SJSA1 (cell line): Measurements from ENCODE around the gene HS1BP3. TPM values are rescaled to one million over a fixed set of nuclear protein-coding genes. Genes with fewer than 3 reads are reported as not detected.

Experiments used
- DNase-seq, 2 experiments: peaks; one replicate each; pipeline ENCODE4 v3.0.0-alpha.2; 2015 to 2020; ENCODE audit warnings: low spot score in 2 of 2, low read depth in 1 of 2
- H3K27ac ChIP-seq: fragments of 250-450 bp; sonication (Bioruptor Pico); 2 replicates; pipeline ENCODE4 v1.5.1; 2020; ENCODE audit warnings: mild to moderate bottlenecking, moderate library complexity
- H3K27me3 ChIP-seq: fragments of 250-450 bp; sonication (Bioruptor Pico); replicated peaks from 2 replicates; pipeline ENCODE4 v1.5.1; 2020; ENCODE audit warnings: mild to moderate bottlenecking, moderate library complexity
- H3K36me3 ChIP-seq: fragments of 250-450 bp; sonication (Bioruptor Pico); 2 replicates; pipeline ENCODE4 v1.5.1; 2020; ENCODE audit warnings: mild to moderate bottlenecking
- H3K4me1 ChIP-seq: fragments of 250-450 bp; sonication (Bioruptor Pico); replicated peaks from 2 replicates; pipeline ENCODE4 v1.6.1; 2021; ENCODE audit warnings: mild to moderate bottlenecking
- H3K4me3 ChIP-seq: fragments of 250-450 bp; sonication (Bioruptor Pico); 2 replicates; pipeline ENCODE4 v1.5.1; 2020; ENCODE audit warnings: mild to moderate bottlenecking
- H3K9me3 ChIP-seq: fragments of 250-450 bp; sonication (Bioruptor Pico); replicated peaks from 2 replicates; pipeline ENCODE4 v1.5.1; 2020; ENCODE audit warnings: mild to moderate bottlenecking
- total RNA-seq: library from RNA; depleted of rRNA; stranded (reverse); fragments of >200 nt; shearing (Covaris generic); gene quantifications from 2 replicates; pipeline ENCODE4 v1.2.3, GENCODE V29; 2014; rRNA removed

The HS1BP3 gene
- total RNA-seq, 1 experiment from 2014 or later = 17.2 TPM

DNA sequence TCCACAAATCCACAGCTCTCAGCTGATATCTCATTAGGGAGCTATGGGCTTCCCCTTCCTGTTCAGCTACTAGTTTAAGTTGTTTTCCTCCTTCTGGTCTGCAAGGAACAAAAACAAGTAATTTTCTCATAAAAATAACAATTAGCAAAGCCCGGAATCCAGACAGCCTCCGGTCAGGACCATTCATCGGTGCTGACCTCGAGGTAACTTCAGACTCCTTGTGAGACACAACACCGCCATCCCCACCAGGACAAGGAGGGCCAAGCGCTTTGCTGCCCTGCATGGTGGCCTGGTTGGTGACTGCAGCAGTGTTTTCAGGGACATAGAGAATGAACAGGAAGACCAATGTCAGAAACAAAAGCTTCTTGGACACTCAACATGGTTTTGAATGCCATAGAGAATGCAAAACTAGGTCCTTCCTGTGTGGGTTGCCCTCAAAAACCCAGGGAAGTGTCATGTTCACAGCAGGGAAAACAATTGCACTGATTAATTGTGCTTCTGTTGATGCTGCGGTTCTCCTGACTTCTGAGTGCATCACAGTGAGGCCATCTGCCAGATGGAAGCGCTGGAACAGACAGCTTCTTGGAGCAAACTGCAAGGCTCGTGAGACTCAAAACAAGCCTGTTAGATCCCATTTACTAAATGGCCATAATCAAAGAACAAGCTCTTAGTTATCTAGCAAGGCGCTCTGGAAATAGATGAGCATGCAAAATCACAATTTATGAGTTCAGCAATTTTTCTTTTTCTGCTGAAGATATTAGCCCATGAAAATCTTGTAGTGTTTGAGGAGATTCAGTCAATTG lies 77.1 kb downstream of the HS1BP3 start:
- Histone ChIP-seq H3K9me3 (no peaks in the 10 kb centered on the region), H3K4me3 (no peak overlapping the region), H3K36me3 (no peaks in the 10 kb centered on the region), H3K27me3 (no peaks in the 10 kb centered on the region), H3K4me1 (peaks cover 56% of the 10 kb centered on the region), H3K27ac (no peak overlapping the region)
- peak in 1 of 2 experiments; percentile 28 for DNase-seq

DNA sequence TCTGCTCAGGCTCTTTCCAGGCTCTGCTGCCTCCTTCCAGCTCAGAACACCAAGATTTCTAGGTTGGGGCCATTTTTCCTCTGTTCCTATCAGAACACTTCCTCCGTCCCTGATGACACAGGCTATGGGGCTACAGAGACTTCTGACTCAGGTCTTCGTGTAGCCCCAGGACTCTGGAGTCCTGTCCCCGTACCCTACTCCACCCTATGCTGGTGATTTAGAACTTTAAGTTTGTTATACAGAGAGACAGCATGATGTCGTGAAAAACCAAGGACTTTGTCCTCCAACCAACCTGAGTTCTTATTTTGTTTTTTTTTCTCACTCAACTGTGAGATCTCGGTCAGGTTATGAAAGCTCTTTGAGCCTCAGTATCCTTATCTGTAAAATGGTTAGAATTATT lies 78.7 kb downstream of the HS1BP3 start:
- Histone ChIP-seq H3K27me3 (no peaks in the 10 kb centered on the region), H3K27ac (no peak overlapping the region), H3K36me3 (no peaks in the 10 kb centered on the region), H3K4me1 (peaks cover 52% of the 10 kb centered on the region), H3K4me3 (no peak overlapping the region), H3K9me3 (no peaks in the 10 kb centered on the region)
- DNase-seq = no peak

DNA sequence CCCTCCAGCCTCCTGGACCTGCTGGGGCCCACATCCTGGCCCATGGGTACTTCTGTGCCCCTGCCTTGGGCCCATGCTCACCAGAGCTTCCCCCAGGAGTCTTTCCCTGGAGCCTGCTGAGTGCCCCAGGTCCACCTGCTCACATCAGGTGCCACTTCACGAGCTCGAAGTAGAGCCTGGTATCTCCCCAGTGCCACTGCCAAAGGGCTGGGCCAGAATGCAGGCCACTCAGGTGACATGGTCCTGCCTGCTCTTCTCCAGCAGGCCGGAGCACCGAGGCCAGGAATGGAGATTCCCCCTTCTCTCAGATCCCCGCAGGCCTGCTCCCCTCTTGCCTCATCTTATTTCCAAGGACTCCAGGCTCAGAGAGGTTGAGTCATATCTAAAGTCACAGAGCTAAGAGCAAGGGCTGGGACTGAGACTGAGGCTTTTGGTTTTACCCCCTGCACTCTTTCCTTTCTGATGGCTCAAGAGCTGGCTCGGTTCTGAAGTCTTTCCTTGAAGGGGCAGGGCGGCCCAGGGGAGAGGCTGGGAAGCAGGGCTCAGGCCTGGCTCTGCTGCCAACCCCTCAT lies 79.2 kb downstream of the HS1BP3 start:
- Histone ChIP-seq H3K27me3 (no peaks in the 10 kb centered on the region), H3K9me3 (no peaks in the 10 kb centered on the region), H3K4me1 (peaks cover 47% of the 10 kb centered on the region), H3K36me3 (no peaks in the 10 kb centered on the region), H3K4me3 (no peak overlapping the region), H3K27ac (no peak overlapping the region)
- DNase-seq = no peak

DNA sequence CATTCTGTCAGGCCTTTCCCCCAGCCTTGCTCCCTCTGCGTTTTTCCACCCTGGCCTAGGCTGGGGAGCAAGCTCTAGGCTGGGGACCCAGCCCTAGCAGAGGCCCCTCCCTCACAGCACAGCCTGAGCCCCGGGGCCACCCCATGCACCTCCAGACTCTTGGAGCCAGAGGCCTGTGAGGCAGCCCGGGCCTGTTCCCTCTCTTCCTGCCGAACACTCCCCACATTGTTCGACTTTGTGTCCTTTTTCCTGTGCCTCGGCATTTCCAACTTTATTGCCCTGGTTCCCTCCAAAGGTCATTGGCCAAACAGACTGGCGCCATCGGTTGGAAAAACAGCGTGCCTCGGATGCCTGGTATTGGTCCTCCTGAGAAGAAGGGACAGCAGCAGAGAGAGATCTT lies 79.7 kb downstream of the HS1BP3 start:
- H3K9me3 ChIP-seq = no peaks in the 10 kb centered on the region
- peaks cover 43% of the 10 kb centered on the region for H3K4me1 ChIP-seq
- H3K36me3 ChIP-seq = no peaks in the 10 kb centered on the region
- H3K27me3 ChIP-seq = no peaks in the 10 kb centered on the region
- no peak overlapping the region for H3K4me3 ChIP-seq
- DNase-seq = no peak
- H3K27ac ChIP-seq = no peak overlapping the region

DNA sequence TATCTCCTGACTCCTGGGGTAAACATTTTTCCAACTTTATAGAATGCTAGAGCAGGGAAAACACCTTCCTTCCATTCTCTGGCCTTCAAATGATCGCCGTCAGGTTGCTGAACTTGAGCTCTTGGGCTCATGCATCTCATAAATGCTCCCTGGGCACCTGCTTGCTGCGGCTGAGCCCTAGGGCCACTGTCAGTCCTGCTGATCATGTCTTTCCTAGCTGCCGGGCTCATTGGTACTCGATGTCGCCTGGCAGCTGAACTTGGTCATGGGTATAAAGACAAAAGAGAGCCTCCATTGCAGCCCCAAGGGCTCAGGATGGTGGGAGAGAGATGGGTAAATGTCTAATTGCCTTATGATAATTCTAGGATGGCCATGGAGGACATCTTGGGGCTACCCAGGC lies 80.6 kb downstream of the HS1BP3 start:
- no peaks in the 10 kb centered on the region for H3K36me3 ChIP-seq
- peaks cover 42% of the 10 kb centered on the region for H3K4me1 ChIP-seq
- no peaks in the 10 kb centered on the region for H3K27me3 ChIP-seq
- DNase-seq = no peak
- H3K27ac ChIP-seq = no peak overlapping the region
- no peaks in the 10 kb centered on the region for H3K9me3 ChIP-seq
- H3K4me3 ChIP-seq = no peak overlapping the region

DNA sequence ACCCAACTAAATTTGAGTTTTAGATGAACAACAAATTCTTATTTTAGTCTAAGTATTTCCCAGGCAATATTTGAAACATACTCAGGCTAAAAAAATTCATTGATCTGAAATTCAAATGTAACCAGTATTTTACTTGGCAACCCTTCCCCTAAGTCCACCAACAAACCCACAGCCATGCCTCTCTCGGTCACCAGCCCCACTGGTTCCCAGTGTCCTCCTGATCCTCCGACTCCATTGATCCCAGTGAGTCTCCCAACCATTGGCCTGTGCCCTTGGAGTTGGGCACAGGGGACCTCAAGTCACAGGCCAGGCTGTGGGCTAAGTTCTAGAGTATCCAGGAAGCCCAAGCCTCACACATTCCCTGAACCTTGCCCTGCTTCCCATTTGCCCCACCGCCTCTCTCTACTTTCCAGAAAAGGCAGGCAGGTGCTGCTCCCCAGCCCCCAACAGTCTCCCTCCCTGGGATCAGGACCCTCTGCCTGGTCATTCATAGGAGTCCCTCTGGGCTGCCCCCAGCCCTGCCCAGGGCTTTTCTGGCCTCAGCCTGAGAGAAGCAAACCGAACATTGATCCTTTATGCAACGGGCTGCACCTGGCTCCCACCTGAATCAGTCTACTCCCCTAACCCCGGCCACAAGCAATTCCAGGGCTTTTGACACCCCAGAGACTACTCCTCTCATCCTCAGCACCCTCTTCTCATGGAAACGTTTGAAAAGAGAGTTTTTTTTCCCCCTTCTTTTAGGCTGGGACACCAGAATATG lies 81.3 kb downstream of the HS1BP3 start:
- Histone ChIP-seq H3K4me3 (no peak overlapping the region), H3K27me3 (no peaks in the 10 kb centered on the region), H3K36me3 (no peaks in the 10 kb centered on the region), H3K9me3 (no peaks in the 10 kb centered on the region), H3K27ac (peak overlapping the region; percentile 62), H3K4me1 (peaks cover 36% of the 10 kb centered on the region)
- no peak for DNase-seq

DNA sequence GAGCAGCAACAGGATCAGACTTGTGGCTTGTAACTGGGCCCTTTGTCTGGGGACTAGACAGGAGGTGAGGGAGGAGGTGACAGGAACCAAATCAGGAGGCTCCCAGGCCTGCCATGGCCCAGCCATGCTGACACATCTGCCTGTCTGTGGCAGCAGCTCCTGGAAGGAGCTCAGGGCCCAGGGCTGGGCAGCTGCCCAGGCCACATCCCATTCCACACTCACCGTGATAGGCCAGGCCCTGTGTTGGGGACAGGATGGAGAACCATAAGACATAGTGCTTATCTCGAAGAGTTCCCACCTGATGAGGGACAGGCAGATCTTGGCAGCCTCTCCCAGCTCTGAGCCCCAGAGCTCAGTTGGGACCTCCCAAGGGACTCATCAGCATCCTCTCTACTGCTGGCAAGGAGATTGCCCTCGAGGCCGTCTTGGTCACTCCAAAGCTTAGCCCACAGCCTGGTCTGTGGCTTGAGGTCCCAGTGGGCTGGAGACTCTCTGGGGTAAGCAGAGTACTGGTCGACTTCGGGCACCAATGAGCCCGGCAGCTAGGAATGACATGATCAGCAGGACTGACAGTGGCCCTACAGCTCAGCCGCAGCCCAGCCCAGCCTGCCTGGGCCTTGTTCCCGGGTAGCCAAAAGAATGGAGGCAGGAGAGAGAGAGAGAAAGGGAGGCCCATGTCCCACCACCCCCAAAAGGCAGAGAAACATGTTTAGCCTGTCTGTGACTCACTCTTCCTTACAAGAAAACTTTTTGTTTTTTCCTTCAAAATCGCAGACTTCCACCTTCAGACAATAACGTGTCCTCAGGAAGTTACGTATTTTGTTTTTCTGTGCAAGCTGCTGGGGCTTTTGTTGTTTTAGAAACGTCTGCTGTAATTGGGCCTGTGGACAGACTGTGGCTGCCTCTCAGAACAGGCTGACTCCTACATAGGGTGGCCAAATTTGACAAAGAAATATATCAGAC lies 82.1 kb downstream of the HS1BP3 start:
- H3K9me3 ChIP-seq = no peaks in the 10 kb centered on the region
- H3K36me3 ChIP-seq = no peaks in the 10 kb centered on the region
- H3K27ac ChIP-seq = peak overlapping the region; percentile 62
- H3K27me3 ChIP-seq = no peaks in the 10 kb centered on the region
- H3K4me1 ChIP-seq = peaks cover 31% of the 10 kb centered on the region
- DNase-seq = peak in 1 of 2 experiments; percentile 68
- no peak overlapping the region for H3K4me3 ChIP-seq

DNA sequence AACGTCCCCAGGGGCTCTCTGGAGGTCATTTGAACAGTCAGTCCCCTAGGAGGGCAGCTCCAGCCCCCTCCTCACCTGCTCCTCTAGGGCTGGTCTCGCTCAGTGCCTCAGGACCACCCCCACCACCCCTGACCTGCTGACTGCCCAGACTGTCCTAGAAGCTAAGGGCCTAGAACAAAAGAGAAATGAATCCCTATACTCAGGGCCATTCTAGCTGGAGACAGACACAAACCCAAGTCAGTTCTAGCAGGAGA lies 83.0 kb downstream of the HS1BP3 start:
- Histone ChIP-seq H3K4me1 (peaks cover 31% of the 10 kb centered on the region), H3K36me3 (no peaks in the 10 kb centered on the region), H3K4me3 (no peak overlapping the region), H3K27ac (no peak overlapping the region), H3K27me3 (no peaks in the 10 kb centered on the region), H3K9me3 (no peaks in the 10 kb centered on the region)
- no peak for DNase-seq

Other genes starting within 250 kb of the HS1BP3 start
- gene RHOB, start 204.0 kb downstream of the HS1BP3 start, total RNA-seq = 399 and 453 TPM in 2 replicates
- 0.03 TPM in 1 of 2 replicates, not detected in the other for gene GDF7, start 16.0 kb upstream of the HS1BP3 start, total RNA-seq
- gene LDAH, start 172.0 kb upstream of the HS1BP3 start, total RNA-seq = 14.8 and 28.2 TPM in 2 replicates